NT2/D1 (cell line): ENCODE measurements around the gene BOLA1.

Experiments
- YY1 ChIP-seq: IDR thresholded peaks from 2 replicates; pipeline ENCODE4 v1.6.1; 2011; ENCODE audit not compliant: insufficient read length, insufficient read depth
- ZNF274 ChIP-seq: IDR thresholded peaks from 2 replicates; pipeline ENCODE4 v1.6.1; 2011; ENCODE audit warnings: mild to moderate bottlenecking, low read depth, low read length

DNA sequence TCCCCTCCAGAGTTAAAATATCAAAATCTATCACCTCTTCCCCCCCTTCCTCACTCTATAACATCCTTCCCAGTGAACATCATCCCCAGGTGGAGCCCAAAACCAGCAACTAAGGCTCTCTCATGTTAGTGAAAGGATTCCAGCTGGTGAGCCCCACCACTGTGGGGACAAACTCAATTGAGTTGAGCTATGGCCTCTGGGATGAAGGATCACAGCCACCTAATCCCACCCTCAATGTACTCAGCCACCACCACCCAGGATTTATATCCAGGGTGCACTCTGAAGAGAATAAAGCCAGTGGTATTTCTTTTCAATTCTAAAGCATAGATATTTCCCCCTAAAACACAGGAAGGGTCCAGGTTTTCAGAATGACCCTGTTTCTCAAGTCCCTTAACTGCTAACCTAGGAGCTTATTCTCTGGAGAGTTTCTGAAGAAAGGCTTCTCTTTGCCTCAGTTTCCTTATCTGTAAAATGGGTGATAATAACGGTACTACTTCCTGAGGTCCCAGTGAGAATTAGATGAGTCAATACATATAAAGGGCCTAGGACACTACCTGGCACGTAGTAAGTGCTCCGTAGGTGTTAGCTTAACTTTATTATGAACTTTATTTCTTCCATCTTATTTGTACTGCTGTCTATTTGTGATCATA is 15.6 kb upstream of the BOLA1 start:
- TF ChIP-seq ZNF274 = no peak
- TF ChIP-seq YY1 = no peak
